GM19438 (cell line): ENCODE measurements around the gene SMARCE1.

Experiments used
- ATAC-seq: cut with Tn5 transposase; IDR thresholded peaks from one replicate; pipeline ENCODE4 v1.9.1; 2021; ENCODE audit warnings: low read depth; ENCODE audit not compliant: unreplicated experiment

SMARCE1 gene

DNA sequence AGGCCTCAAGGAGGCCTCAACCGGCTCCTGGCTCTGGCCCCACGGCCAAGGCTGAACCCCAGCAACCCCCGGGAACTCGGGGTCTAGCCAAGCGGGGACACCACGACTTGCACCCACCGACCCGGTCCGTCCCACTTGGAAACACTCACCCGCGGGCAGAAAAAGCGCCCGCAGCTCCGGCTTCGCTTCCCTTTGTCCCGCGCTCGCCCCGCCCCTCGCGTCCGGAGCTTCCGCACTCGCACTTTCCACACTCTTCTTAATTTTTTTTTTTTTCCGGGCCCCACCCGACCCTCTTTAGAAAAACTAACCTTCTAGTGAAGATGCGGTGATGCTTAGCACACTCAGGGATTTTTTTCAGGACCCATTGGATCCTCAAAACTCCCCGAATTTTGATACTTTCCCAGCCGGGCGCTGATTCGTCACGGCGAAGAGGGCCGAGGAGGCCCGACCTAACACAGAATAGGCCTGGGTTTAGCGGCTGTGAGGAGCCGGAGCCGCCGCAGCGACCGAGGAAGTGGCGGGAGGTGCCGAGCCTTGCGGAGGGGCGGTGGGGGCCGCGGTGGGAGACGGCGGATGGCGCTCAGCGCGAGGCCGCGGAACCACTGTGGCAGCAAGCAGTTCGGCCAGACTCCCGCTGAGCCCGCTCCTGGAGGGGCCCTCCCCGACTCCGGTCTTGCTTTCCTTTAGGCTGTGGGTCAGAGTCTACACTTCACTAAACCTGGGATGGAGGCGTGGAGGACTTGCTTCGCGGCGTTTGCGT is at the start of gene SMARCE1:
SMARCE1 (minus strand) TSS at position 195 of the 760 bp plus-strand sequence. CDS start 2,016 bp downstream, outside the sequence.
- peak; percentile 62 for ATAC-seq

GRCh38 chr17:40697297-40697696 is 49.7 kb upstream of the SMARCE1 start:
- no peak for ATAC-seq

GRCh38 chr17:40696651-40697072 is 49.0 kb upstream of the SMARCE1 start:
- ATAC-seq, result no peak

- no peak for ATAC-seq
These were observed 48.4 kb upstream of the SMARCE1 start for GRCh38 chr17:40695874-40696472.

GRCh38 chr17:40694584-40694983 is 47.0 kb upstream of the SMARCE1 start:
- no peak for ATAC-seq

- no peak for ATAC-seq
These were observed 39.5 kb upstream of the SMARCE1 start for GRCh38 chr17:40687106-40687505.

DNA sequence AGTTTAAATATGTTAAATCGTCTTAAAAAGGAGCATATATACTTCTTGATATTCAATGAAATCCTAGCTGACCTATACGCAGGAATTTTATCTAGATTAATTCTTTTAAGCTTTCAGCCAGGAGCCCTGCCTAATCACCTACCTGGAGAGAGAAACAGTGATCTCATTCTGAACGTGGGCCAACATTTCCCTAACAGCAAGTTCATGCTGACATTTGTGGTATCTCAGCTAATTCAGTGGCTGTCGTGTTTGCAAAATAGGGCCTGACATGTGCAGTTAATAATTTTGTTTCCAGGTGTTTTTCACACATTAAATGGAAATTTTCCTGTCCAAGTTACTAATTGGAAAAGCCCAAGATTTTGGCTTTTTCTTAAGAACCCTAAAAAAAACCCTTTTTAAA is 38.6 kb upstream of the SMARCE1 start:
- no peak for ATAC-seq

- ATAC-seq, result no peak
These were observed 33.4 kb upstream of the SMARCE1 start for GRCh38 chr17:40680998-40681397.

- no peak for ATAC-seq
These were observed 31.9 kb upstream of the SMARCE1 start for GRCh38 chr17:40679523-40679907.

- ATAC-seq, result no peak
These were observed 31.4 kb upstream of the SMARCE1 start for GRCh38 chr17:40678902-40679522.

DNA sequence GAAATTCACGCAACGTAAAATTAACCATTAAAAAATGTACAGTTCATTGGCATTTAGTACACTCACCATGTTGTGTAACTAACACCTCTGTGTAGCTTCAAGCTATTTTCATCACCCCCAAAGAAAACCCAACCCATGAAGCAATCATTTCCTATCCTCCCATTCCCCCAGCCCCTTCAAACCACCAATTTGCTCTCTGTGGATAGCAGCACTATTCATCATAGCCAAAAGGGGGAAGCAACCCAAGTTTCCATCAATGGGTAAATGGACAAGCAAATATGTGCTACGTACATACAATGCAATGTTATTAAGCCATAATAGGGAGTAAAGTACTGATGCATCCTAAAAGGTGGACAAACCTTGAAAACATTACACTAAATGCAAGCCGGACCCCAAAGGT is 28.3 kb upstream of the SMARCE1 start:
- no peak for ATAC-seq

GRCh38 chr17:40672654-40673053 is 25.0 kb upstream of the SMARCE1 start:
- ATAC-seq, result no peak

DNA sequence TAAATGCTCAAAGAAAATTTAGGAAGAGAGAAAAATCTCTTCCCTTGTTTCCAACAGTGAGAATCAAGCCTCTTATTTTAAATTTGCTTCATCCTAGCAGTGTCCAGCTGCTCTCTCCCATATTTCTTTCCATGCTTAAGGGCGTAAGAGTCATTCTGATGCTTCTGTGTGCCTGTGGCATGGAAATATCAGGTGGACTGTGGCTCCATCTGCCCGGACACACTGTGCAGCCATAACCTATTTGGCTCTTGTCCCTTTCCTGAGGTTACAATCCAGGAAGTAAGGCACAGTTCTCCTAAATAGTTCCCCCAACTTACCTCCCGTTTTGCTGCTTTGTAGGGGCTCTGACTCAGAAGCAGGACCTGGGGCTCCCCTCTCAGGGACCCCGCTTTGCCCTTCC is 23.7 kb upstream of the SMARCE1 start:
- no peak for ATAC-seq

- no peak for ATAC-seq
These were observed 18.7 kb upstream of the SMARCE1 start for GRCh38 chr17:40666331-40666730.

- ATAC-seq, result no peak
These were observed 17.1 kb upstream of the SMARCE1 start, which contains the start of gene KRT222 for GRCh38 chr17:40664582-40665333. Gene KRT222 (minus strand): TSS chr17:40665177. CDS start chr17:40665099, 78 bp downstream.

DNA sequence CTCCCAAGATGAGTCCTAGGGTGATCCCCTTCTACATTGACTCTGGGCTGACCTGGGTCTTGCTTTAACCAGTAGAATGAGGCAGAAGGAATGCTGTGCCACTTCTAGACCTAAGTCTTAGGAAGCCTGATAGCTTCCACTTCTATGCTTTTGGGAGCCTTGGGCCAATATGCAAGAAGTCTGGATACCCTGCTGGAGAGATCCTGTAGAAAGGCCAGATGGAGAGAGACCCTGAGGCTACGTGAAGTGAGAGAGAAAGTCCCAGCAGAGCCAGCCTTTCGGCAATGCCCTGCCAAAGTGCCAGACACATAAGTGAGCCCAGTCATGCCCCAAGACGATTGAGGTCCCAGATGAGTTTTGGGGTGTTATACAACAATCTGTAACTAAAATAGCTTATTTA is 15.6 kb upstream of the SMARCE1 start:
- no peak for ATAC-seq

GRCh38 chr17:40659911-40660310 is 12.3 kb upstream of the SMARCE1 start:
- no peak for ATAC-seq

DNA sequence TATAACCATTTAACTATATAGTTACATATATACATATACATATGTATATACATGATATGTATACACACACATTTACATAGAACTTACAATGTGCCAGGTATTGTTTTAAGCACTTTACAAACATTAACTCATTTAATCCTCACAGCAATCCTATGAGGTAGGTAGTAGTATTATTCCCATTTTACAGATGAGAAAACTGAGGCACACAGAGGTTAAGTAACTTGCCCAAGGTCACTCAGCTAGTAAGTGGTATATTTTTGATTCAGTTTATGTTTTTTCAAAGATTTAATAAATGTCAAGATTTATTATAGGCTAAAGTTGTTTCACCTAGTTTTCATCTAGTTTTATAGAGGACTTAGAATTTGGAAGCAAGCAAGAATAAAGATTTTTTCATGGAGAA is 10.8 kb upstream of the SMARCE1 start:
- no peak for ATAC-seq

DNA sequence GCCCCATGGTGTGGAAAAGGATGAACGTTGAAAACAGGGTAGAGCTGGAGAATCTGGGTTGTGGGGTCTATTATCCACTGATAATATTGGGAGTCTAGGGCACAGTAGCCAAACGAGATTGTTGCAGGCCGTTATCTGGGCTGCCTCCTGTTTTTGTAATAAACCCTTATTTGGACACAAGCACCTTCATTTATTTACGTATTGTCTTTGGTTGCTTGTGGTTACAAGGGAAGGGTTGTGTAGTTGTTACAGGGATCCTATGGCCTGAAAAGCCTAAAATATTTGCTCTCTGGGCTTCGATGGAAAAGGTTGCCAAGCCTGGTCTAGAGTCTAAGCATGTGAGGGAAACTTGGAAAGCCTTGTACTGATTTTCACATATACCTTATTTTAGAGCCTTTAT is 4.3 kb upstream of the SMARCE1 start:
- ATAC-seq, result no peak

- no peak for ATAC-seq
These were observed 858 bp upstream of the SMARCE1 start for GRCh38 chr17:40648384-40648968.
